Ascending aorta (tissue), 2 donors: ENCODE results near the gene PCDHGA1. TPM values are rescaled to one million over a fixed set of nuclear protein-coding genes. Genes with fewer than 3 reads are reported as not detected.
A peak's percentile ranks its signal among the peaks of the same experiment; 100 is the strongest.

ENCODE experiments used
- DNase-seq, 2 donors: peaks; one replicate each; pipeline ENCODE4 v3.0.0-alpha.2; 2019; ENCODE audit warnings: low spot score in 2 of 2
- H3K27ac ChIP-seq, 2 donors: fragments of 200-600 bp; sonication (generic); one replicate each; pipeline ENCODE4 v1.5.1; 2016 to 2017; ENCODE audit warnings: mild to moderate bottlenecking in 1 of 2
- H3K27me3 ChIP-seq: fragments of 200-600 bp; sonication (generic); one replicate; pipeline ENCODE4 v1.5.1; 2017
- H3K36me3 ChIP-seq, 2 donors: fragments of 200-600 bp; sonication (generic); one replicate each; pipeline ENCODE4 v1.5.1; 2016
- H3K4me1 ChIP-seq, 2 donors: fragments of 200-600 bp; sonication (generic); one replicate each; pipeline ENCODE4 v1.5.1; 2016 to 2017; ENCODE audit warnings: mild to moderate bottlenecking in 1 of 2
- H3K4me3 ChIP-seq, 2 donors: fragments of 200-600 bp; sonication (generic); one replicate each; pipeline ENCODE4 v1.5.1; 2016 to 2017; ENCODE audit warnings: mild to moderate bottlenecking in 1 of 2
- H3K9me3 ChIP-seq, 2 donors: fragments of 200-600 bp; sonication (generic); one replicate each; pipeline ENCODE4 v1.5.1; 2016
- CTCF ChIP-seq, 3 experiments: fragments of 200-600 bp in 2 of 3; fragments of 450-650 bp in 1 of 3; sonication (generic) in 2 of 3; IDR thresholded peaks; one replicate each; pipeline ENCODE4 v1.5.1; 2016 to 2019; ENCODE audit warnings: antibody characterized with exemption in 3 of 3, mild to moderate bottlenecking in 1 of 3, moderate library complexity in 1 of 3
- intact Hi-C: fragments of 100-400 bp; cut with DNase I; formaldehyde crosslinking; loops from one replicate; pipeline ENCODE4 v1.15.1; 2023
- total RNA-seq: library from RNA; depleted of rRNA; stranded (reverse); fragments of >200 nt; gene quantifications from one replicate; pipeline ENCODE4 v1.1.0, GENCODE V29; 2016

Gene PCDHGA1
- total RNA-seq, 1 donor from 2014 or later, result not detected

DNA sequence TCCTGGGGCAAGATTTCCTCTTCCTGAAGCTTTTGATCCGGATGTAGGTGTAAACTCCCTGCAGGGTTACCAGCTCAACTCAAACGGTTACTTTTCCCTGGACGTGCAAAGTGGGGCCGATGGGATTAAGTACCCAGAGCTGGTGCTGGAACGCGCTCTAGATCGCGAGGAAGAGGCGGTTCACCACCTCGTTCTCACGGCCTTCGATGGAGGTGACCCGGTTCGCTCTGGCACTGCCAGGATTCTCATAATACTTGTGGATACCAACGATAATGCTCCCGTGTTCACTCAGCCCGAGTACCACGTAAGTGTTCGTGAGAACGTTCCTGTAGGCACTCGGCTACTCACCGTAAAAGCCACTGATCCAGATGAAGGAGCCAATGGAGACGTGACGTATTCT is 25.3 kb downstream of the PCDHGA1 start:
- intact Hi-C loops, result no loop called here
- Histone ChIP-seq H3K4me3 (peak overlapping the region; percentile 29 to 30), H3K4me1 (no peaks in the 10 kb centered on the region), H3K27ac (no peak overlapping the region), H3K36me3 (peaks cover 0 to 4% of the 10 kb centered on the region in 2 donors), H3K9me3 (peaks cover 81 to 99% of the 10 kb centered on the region in 2 donors), H3K27me3 (no peaks in the 10 kb centered on the region)
- no peak for TF ChIP-seq CTCF (IDR thresholded peaks at IDR 0.05)
- no peak for DNase-seq

GRCh38 chr5:141356133-141356532 is 25.8 kb downstream of the PCDHGA1 start:
- H3K9me3 ChIP-seq, result peaks cover 81 to 99% of the 10 kb centered on the region in 2 donors
- intact Hi-C loops, result no loop called here
- DNase-seq, result no peak
- H3K36me3 ChIP-seq, result peaks cover 0 to 4% of the 10 kb centered on the region in 2 donors
- TF ChIP-seq CTCF (IDR thresholded peaks at IDR 0.05), result no peak
- H3K4me3 ChIP-seq, result no peak overlapping the region
- no peaks in the 10 kb centered on the region for H3K27me3 ChIP-seq
- no peaks in the 10 kb centered on the region for H3K4me1 ChIP-seq
- no peak overlapping the region for H3K27ac ChIP-seq

- Histone ChIP-seq H3K9me3 (peaks cover 82 to 97% of the 10 kb centered on the region in 2 donors), H3K27me3 (no peaks in the 10 kb centered on the region), H3K36me3 (peaks cover 0 to 4% of the 10 kb centered on the region in 2 donors), H3K4me3 (no peak overlapping the region), H3K27ac (no peak overlapping the region), H3K4me1 (no peaks in the 10 kb centered on the region)
- intact Hi-C loops, result no loop called here
- no peak for DNase-seq
- TF ChIP-seq CTCF (IDR thresholded peaks at IDR 0.05), result no peak
Measured at GRCh38 chr5:141356950-141357349, 26.6 kb downstream of the PCDHGA1 start.

GRCh38 chr5:141359790-141360426 is 29.6 kb downstream of the PCDHGA1 start, which contains the start of gene PCDHGB2:
Gene PCDHGB2, plus strand, starts transcription at chr5:141359994. Its CDS starts 142 bp downstream, at chr5:141360136.
- intact Hi-C loops, result no loop called here
- DNase-seq, result no peak
- Histone ChIP-seq H3K27ac (no peak within 1 kb of the TSS), H3K27me3 (no peaks in the 10 kb centered on the region), H3K4me1 (no peaks in the 10 kb centered on the region), H3K36me3 (peaks cover 0 to 3% of the 10 kb centered on the region in 2 donors), H3K9me3 (peaks cover 96 to 97% of the 10 kb centered on the region in 2 donors), H3K4me3 (peak within 1 kb of the TSS; percentile 18 to 25)
- peak in 1 of 3 experiments; percentile 22 for TF ChIP-seq CTCF (IDR thresholded peaks at IDR 0.05)

DNA sequence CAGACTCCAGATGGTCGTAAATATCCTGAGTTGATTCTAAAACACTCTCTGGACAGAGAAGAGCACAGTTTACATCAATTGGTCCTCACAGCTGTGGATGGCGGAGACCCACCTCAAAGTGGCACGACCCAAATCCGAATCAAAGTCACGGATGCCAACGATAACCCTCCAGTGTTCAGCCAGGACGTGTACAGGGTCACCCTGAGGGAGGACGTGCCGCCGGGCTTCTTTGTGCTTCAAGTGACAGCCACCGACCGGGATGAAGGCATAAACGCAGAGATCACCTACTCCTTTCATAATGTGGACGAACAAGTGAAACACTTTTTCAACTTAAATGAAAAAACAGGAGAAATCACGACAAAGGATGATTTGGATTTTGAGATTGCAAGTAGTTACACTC is 30.4 kb downstream of the PCDHGA1 start:
- DNase-seq, result no peak
- intact Hi-C loops, result no loop called here
- Histone ChIP-seq H3K4me3 (peak overlapping the region in 1 of 2 donors; percentile 25), H3K9me3 (peaks cover 96 to 97% of the 10 kb centered on the region in 2 donors), H3K4me1 (no peaks in the 10 kb centered on the region), H3K27me3 (no peaks in the 10 kb centered on the region), H3K27ac (no peak overlapping the region), H3K36me3 (no peaks in the 10 kb centered on the region)
- TF ChIP-seq CTCF (IDR thresholded peaks at IDR 0.05), result no peak
